ENCODE measurements around the gene PAWR. TPM values are rescaled to one million over a fixed set of nuclear protein-coding genes. Genes with fewer than 3 reads are reported as not detected.

PAWR gene
- total and polyA plus RNA-seq, 9 of the 15 experiments (the other 6 are each of a cell fraction or from before 2014, with no cell fraction given), result 0.82 TPM; not detected in 8

DNA sequence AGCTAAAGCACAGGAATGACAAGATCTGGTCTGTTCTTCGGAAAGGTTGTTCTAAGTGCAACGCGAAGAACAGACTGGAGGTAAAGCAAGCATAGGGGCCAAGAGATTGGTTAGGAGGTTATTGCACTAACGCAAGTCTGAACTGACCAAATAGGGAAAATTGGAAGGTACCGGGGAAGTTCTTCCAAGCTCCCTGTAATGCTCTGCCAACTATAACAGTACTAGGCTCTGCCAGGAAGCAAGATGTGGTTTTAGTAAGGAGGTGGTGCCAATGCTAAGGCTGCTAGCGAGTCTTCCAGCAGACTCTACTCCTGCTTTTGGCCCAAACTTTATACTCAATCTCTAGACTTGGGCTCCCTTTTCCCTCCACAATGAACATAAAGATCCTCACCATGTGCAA, 138.6 kb downstream of the PAWR start:
- Histone ChIP-seq H3K4me1 (replicated peaks in 1 of 2; ENCODE audit: control insufficient read depth in 2 of 2, insufficient read depth in 2 of 2, low read length in 2 of 2) (no peaks in the 10 kb centered on the region), H3K9me1 (ENCODE audit: control insufficient read depth, insufficient read depth, low read length) (no peaks in the 10 kb centered on the region), H2AFZ (ENCODE audit: low read depth, low read length) (no peak overlapping the region), H3K36me3 (ENCODE audit: control insufficient read depth, insufficient read depth, low read length) (no peaks in the 10 kb centered on the region), H4K20me1 (replicated peaks; ENCODE audit: control insufficient read depth, insufficient read depth, low read length) (no peaks in the 10 kb centered on the region), H3K4me3 (no peak overlapping the region), H3K79me2 (ENCODE audit: control insufficient read depth, insufficient read depth, low read length) (no peaks in the 10 kb centered on the region), H3K4me2 (ENCODE audit: insufficient read depth, low read length) (no peak overlapping the region), H3K27ac (ENCODE audit: extremely low read depth, low read depth, low read length) (no peak overlapping the region), H3K9ac (ENCODE audit: insufficient read depth in 1 of 2, low read depth in 2 of 2, low read length in 2 of 2) (no peak overlapping the region), H3K27me3 (ENCODE audit: control insufficient read depth in 2 of 2, insufficient read depth in 2 of 2, low read length in 2 of 2) (no peaks in the 10 kb centered on the region), H3K9me3 (replicated peaks; ENCODE audit: control insufficient read depth, insufficient read depth, low read depth, low read length) (no peaks in the 10 kb centered on the region)
- FAIRE-seq (no peak), DNase-seq (ENCODE audit: extremely low read depth in 1 of 4, low spot score in 3 of 4) (no peak), ATAC-seq (no peak)
- TF ChIP-seq, protein P1, sequence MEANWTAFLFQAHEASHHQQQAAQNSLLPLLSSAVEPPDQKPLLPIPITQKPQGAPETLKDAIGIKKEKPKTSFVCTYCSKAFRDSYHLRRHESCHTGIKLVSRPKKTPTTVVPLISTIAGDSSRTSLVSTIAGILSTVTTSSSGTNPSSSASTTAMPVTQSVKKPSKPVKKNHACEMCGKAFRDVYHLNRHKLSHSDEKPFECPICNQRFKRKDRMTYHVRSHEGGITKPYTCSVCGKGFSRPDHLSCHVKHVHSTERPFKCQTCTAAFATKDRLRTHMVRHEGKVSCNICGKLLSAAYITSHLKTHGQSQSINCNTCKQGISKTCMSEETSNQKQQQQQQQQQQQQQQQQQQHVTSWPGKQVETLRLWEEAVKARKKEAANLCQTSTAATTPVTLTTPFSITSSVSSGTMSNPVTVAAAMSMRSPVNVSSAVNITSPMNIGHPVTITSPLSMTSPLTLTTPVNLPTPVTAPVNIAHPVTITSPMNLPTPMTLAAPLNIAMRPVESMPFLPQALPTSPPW (CRISPR knock-in tag; IDR thresholded peaks at IDR 0.05), result no peak
- no peak for TF ChIP-seq GATAD2A (IDR thresholded peaks at IDR 0.05)
- TF ChIP-seq ZNF24 (IDR thresholded peaks at IDR 0.05), result no peak
- no peak for TF ChIP-seq GTF2E2 (tag; IDR thresholded peaks at IDR 0.05)
- no peak for TF ChIP-seq ZBTB34 (CRISPR knock-in tag; IDR thresholded peaks at IDR 0.05)
- no peak for TF ChIP-seq CREB3 (tag; conservative IDR thresholded peaks at IDR 0.05; ENCODE audit: low read depth)
- TF ChIP-seq SRSF9 (IDR thresholded peaks at IDR 0.05; ENCODE audit: borderline replicate concordance, low read depth, low read length), result no peak
- TF ChIP-seq NONO (IDR thresholded peaks at IDR 0.05; ENCODE audit: low read depth in 2 of 2, low read length in 1 of 2), result no peak
- TF ChIP-seq ZNF212 (CRISPR knock-in tag; IDR thresholded peaks at IDR 0.05), result no peak
- TF ChIP-seq, protein P2, sequence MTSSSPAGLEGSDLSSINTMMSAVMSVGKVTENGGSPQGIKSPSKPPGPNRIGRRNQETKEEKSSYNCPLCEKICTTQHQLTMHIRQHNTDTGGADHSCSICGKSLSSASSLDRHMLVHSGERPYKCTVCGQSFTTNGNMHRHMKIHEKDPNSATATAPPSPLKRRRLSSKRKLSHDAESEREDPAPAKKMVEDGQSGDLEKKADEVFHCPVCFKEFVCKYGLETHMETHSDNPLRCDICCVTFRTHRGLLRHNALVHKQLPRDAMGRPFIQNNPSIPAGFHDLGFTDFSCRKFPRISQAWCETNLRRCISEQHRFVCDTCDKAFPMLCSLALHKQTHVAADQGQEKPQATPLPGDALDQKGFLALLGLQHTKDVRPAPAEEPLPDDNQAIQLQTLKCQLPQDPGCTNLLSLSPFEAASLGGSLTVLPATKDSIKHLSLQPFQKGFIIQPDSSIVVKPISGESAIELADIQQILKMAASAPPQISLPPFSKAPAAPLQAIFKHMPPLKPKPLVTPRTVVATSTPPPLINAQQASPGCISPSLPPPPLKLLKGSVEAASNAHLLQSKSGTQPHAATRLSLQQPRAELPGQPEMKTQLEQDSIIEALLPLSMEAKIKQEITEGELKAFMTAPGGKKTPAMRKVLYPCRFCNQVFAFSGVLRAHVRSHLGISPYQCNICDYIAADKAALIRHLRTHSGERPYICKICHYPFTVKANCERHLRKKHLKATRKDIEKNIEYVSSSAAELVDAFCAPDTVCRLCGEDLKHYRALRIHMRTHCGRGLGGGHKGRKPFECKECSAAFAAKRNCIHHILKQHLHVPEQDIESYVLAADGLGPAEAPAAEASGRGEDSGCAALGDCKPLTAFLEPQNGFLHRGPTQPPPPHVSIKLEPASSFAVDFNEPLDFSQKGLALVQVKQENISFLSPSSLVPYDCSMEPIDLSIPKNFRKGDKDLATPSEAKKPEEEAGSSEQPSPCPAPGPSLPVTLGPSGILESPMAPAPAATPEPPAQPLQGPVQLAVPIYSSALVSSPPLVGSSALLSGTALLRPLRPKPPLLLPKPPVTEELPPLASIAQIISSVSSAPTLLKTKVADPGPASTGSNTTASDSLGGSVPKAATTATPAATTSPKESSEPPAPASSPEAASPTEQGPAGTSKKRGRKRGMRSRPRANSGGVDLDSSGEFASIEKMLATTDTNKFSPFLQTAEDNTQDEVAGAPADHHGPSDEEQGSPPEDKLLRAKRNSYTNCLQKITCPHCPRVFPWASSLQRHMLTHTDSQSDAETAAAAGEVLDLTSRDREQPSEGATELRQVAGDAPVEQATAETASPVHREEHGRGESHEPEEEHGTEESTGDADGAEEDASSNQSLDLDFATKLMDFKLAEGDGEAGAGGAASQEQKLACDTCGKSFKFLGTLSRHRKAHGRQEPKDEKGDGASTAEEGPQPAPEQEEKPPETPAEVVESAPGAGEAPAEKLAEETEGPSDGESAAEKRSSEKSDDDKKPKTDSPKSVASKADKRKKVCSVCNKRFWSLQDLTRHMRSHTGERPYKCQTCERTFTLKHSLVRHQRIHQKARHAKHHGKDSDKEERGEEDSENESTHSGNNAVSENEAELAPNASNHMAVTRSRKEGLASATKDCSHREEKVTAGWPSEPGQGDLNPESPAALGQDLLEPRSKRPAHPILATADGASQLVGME (CRISPR knock-in tag; IDR thresholded peaks at IDR 0.05), result no peak
- TF ChIP-seq KHSRP (IDR thresholded peaks at IDR 0.05), result no peak
- TF ChIP-seq SIX5 (IDR thresholded peaks at IDR 0.05; ENCODE audit: borderline replicate concordance in 1 of 2, insufficient read depth in 1 of 2, low read depth in 1 of 2, low read length in 2 of 2), result no peak
- no peak for TF ChIP-seq TFAM (CRISPR knock-in tag; conservative IDR thresholded peaks at IDR 0.05)
- no TSS peak for BruUV-seq (replicated peaks)
- in situ Hi-C loops (cut with MboI) (no loop called here), intact Hi-C loops (cut with micrococcal nuclease) (loop anchor here (10.0 kb wide), 1 partner anchor 183 kb away; no protein-coding TSS in a partner anchor)
- ChIA-PET POLR2A (no interaction called here), CTCF (ENCODE audit: low intra/inter-chr PET ratio) (no interaction called here)
- WGBS (ENCODE audit: insufficient coverage, low coverage, missing lambda C conversion rate), result 4% methylated on average over 5 of the region's 6 CpGs

Measured in K562 (cell line).